Mucosa of stomach (tissue), 1 donor: ENCODE results near the gene RNU6-9.

Source experiments
- H3K27me3 ChIP-seq: one replicate; pipeline ENCODE4 v1.7.0; 2013; ENCODE audit warnings: mild to moderate bottlenecking, low read length; ENCODE audit not compliant: control insufficient read depth, insufficient read depth
- H3K36me3 ChIP-seq: one replicate; pipeline ENCODE4 v1.7.0; 2013; ENCODE audit warnings: low read length; ENCODE audit not compliant: control insufficient read depth, insufficient read depth
- H3K4me1 ChIP-seq: one replicate; pipeline ENCODE4 v1.7.0; 2013; ENCODE audit warnings: mild to moderate bottlenecking, low read length; ENCODE audit not compliant: control insufficient read depth, insufficient read depth
- H3K4me3 ChIP-seq: one replicate; pipeline ENCODE4 v1.7.0; 2013; ENCODE audit warnings: low read length
- H3K9ac ChIP-seq: one replicate; pipeline ENCODE4 v1.7.0; 2013; ENCODE audit warnings: mild to moderate bottlenecking, low read length, moderate library complexity
- H3K9me3 ChIP-seq: one replicate; pipeline ENCODE4 v1.7.0; 2013; ENCODE audit warnings: mild to moderate bottlenecking, low read length, moderate library complexity; ENCODE audit not compliant: control insufficient read depth
- donor health status: Pancreatic carcinoma.

The RNU6-9 gene

DNA sequence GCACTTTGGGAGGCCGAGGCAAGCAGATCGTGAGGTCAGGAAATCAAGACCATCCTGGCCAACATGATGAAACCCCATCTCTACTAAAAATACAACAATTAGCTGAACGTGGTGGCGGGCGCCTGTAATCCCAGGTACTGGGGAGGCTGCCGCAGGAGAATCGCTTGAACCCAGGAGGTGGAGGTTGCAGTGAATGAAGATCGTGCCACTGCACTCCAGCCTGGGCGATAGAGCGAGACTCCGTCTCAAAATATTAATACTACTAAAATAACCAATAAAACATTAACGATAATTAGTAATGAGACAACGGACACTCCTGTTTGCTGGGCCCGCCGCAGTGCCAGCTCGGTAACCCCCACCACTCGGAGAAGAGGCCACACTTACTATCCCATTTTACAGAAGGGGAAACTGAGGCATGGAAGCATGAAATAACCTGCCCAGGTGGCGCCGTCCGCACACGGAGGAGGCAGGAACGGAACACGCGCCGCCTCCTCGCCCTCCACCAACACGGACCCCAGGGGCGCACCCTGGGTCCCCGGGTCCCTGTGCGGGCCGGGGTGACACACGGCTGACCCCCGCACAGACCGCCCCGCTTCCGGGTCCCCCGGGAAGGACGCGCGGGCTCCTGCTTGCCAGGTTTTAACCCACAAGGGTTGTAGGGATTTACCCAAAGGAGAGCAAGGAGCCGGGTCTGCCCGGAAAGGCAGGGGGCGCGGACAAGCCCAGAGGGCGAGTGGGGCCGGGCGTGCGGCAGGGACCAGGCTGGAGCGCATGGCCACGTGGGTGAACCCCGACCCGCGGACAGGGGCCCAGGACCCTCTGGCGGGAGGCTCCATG lies 18.1 kb downstream of the RNU6-9 start:
- Histone ChIP-seq H3K27me3 (no peaks in the 10 kb centered on the region), H3K4me3 (no peak overlapping the region), H3K36me3 (no peaks in the 10 kb centered on the region), H3K9ac (no peak overlapping the region), H3K4me1 (peaks cover 25% of the 10 kb centered on the region), H3K9me3 (no peaks in the 10 kb centered on the region)

DNA sequence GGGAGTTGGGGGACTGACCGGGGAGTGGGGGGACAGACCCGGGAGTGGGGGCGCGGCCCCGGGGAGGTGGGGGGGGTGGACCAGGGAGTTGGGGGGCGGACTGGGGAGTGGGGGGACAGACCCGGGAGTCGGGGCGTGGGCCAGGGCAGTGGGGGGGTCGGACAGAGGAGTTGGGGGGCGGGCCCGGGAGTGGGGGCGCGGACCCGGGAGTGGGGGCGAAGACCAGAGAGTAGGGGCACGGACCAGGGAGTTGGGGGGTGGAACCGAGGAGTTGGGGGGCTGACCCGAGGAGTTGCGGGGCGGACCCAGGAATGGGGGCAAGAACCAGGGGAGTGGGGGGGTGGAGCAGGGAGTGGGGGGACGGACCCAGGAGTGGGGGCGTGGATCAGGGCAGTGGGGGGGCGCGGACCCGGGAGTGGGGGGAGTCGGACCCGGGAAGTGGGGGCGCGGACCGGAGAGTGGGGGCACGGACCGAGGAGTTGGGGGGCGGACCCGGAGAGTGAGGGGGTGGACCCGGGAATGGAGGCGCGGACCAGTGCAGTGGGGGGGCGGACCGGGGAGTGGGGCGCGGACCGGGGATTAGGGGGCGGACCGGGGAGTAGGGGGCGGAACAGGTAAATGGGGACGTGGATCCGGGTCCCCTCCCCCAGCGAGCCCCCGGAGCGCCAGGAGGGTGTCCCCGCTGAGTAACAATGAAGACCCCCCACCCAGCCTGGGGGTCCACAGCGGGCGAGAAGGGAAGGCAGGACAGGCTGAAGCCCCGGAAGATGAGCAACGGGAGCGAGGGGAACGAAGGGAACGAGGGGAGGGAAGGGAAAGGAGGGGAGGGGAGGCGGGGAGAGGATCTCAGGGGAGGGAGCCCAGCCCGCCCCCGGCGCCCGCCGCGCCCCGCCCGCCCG lies 19.1 kb downstream of the RNU6-9 start:
- no peaks in the 10 kb centered on the region for H3K36me3 ChIP-seq
- peaks cover 9% of the 10 kb centered on the region for H3K27me3 ChIP-seq
- no peaks in the 10 kb centered on the region for H3K9me3 ChIP-seq
- peaks cover 25% of the 10 kb centered on the region for H3K4me1 ChIP-seq
- H3K4me3 ChIP-seq, result no peak overlapping the region
- peak overlapping the region; percentile 77 for H3K9ac ChIP-seq

DNA sequence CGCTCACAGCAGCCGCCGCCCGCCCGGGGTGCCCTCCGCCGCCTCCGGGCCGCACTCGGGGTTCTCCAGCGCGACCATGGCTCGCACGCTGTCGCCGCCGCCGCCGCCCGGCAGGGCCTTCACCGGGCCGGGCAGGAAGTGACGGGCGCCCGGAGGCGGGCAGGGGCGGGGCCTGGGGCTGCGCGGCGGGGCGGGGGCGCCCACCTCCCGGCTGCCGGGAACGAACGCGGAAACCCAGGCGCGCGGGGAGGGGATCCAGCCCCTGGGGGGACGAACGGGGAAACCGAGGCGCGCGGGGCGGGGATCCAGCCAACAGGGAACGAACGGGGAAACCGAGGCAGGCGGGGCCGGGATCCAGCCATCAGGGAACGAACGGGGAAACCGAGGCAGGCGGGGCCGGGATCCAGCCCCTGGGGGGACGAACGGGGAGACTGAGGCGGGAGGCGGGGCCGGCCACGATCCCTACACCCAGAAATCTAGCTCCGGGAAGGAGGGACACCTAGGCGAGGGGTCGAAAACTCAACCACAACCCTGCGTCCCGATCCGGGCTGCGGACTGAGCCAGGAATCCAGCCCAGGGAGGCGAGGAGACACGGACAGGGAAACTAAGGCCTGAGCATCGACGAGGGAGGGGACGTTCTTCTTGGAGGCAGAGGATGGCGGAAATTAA lies 19.9 kb downstream of the RNU6-9 start, which contains the start of gene R3HDM4:
Gene R3HDM4, minus strand, starts transcription at position 140 of the 669 bp plus-strand sequence. Its CDS starts 62 bp downstream, at position 78.
- Histone ChIP-seq H3K9ac (peak within 1 kb of the TSS; percentile 98), H3K36me3 (no peaks in the 10 kb centered on the region), H3K4me3 (peak within 1 kb of the TSS; percentile 92), H3K9me3 (no peaks in the 10 kb centered on the region), H3K27me3 (peaks cover 17% of the 10 kb centered on the region), H3K4me1 (peaks cover 27% of the 10 kb centered on the region)

DNA sequence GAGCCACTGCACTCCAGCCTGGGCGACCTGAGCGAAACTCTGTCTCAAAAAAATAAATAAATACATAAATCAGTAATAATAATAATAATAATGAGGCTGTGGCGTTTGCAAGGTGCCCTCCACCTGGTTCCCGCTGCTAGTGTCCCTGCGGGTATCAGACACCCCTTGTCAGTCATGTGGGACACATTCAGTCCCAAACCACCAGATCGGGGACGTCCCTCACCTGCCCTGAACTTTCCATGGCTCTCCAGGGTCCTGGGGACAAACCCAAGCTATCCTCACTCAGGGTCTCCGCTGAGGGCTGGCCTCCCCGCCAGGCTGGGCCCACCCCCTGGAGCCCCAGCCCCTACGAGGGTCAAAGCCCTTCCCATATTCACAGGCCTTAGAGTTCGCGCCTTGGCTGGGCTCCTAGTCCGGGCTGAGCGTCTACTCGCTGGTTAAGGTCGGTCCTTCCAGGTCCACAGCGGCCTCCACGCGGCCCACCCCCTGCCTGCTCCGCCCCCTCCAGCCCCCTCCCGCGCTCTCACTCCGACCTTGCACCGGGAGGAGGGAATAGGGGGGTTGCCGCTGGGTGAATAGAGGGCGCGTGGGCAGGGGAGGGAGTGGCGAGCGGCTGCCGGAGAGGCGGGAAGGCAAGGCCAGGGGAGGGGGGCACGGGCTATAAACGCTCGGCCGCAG lies 23.5 kb downstream of the RNU6-9 start:
- Histone ChIP-seq H3K4me1 (peaks cover 23% of the 10 kb centered on the region), H3K9ac (no peak overlapping the region), H3K4me3 (no peak overlapping the region)

DNA sequence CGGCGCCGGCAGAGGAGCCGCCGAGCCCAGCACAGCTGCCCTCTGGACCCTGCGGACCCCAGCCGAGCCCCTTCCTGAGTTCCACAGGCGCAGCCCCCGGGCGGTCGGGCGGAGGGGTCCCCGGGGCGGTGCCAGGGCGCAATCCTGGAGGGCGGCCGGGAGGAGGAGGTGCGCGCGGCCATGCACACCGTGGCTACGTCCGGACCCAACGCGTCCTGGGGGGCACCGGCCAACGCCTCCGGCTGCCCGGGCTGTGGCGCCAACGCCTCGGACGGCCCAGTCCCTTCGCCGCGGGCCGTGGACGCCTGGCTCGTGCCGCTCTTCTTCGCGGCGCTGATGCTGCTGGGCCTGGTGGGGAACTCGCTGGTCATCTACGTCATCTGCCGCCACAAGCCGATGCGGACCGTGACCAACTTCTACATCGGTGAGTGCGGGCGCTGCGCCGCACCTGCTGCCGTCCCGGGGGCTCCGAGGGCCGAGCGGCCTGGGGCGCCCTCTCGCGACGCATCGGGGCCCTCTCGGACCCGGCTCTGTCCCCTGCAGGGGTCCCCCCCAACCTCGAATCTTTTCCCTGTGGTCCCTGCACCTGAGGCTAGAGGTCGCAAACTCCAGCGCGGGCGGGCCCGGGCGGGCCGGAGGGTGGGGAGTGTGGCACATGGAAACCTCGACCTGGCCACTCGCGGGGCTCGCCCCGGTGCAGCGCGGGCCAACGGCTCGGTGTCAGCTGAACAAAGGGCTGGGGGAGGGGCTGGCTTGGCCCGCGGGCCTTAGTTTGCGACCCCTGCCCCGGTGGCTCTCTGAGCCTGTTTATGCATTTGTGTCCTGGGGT lies 24.3 kb downstream of the RNU6-9 start, which contains the start of gene KISS1R:
Gene KISS1R, plus strand, starts transcription at position 11 of the 829 bp plus-strand sequence. Its CDS starts 170 bp downstream, at position 181.
- peaks cover 47% of the 10 kb centered on the region for H3K27me3 ChIP-seq
- H3K36me3 ChIP-seq, result no peaks in the 10 kb centered on the region
- no peaks in the 10 kb centered on the region for H3K9me3 ChIP-seq
- no peak within 1 kb of the TSS for H3K9ac ChIP-seq
- H3K4me3 ChIP-seq, result no peak within 1 kb of the TSS
- peaks cover 23% of the 10 kb centered on the region for H3K4me1 ChIP-seq

More for the DNA sequence above, 23.5 kb downstream of the RNU6-9 start:
- no peaks in the 10 kb centered on the region for H3K36me3 ChIP-seq
- no peaks in the 10 kb centered on the region for H3K9me3 ChIP-seq
- peaks cover 47% of the 10 kb centered on the region for H3K27me3 ChIP-seq

DNA sequence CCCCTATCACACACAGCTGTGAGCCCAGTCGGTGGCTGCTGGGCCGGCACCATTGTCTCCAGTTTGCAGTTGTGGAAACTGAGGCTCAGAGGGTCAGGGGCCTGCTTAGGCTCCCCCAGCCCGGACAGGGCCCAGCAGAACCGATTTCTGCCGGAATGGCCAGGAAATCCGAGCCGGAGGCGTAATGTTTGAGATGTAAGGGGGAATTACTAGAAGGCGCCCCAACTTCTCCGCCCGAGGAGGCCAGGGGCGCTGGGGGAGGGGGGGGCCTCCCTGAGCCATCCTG lies 24.8 kb downstream of the RNU6-9 start:
- Histone ChIP-seq H3K36me3 (no peaks in the 10 kb centered on the region), H3K9ac (no peak overlapping the region), H3K27me3 (peaks cover 47% of the 10 kb centered on the region), H3K4me3 (no peak overlapping the region), H3K4me1 (peaks cover 23% of the 10 kb centered on the region), H3K9me3 (no peaks in the 10 kb centered on the region)

DNA sequence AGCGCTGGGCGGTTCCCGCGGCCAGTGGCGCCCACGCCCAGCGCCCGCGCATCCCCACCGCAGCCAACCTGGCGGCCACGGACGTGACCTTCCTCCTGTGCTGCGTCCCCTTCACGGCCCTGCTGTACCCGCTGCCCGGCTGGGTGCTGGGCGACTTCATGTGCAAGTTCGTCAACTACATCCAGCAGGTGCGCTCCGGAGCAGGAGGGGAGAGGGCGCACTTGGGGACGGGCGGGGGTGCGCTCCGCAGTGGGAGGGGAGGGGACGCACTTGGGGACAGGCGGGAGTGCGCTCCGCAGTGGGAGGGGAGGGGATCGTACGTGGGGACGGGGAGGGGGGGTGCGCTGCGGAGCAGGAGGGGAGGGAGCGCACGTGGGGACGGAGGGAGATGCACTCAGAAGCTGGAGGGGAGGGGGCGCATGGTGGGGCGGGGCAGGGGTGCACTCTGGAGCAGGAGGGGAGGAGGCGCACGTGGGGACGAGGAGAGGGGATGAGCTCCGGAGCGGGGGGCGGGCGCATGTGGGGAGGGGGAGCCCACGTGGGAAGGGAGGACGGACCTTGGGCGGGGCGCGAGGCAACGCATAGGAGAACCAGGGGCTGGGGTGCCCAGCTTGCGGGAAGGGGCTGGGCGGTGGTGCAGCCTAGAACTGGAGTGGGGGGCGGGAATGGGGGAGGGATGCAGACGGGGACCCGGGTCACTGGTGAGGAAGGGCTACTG lies 25.4 kb downstream of the RNU6-9 start:
- Histone ChIP-seq H3K9me3 (no peaks in the 10 kb centered on the region), H3K4me3 (no peak overlapping the region), H3K27me3 (peaks cover 47% of the 10 kb centered on the region), H3K36me3 (no peaks in the 10 kb centered on the region), H3K9ac (no peak overlapping the region), H3K4me1 (peaks cover 20% of the 10 kb centered on the region)

DNA sequence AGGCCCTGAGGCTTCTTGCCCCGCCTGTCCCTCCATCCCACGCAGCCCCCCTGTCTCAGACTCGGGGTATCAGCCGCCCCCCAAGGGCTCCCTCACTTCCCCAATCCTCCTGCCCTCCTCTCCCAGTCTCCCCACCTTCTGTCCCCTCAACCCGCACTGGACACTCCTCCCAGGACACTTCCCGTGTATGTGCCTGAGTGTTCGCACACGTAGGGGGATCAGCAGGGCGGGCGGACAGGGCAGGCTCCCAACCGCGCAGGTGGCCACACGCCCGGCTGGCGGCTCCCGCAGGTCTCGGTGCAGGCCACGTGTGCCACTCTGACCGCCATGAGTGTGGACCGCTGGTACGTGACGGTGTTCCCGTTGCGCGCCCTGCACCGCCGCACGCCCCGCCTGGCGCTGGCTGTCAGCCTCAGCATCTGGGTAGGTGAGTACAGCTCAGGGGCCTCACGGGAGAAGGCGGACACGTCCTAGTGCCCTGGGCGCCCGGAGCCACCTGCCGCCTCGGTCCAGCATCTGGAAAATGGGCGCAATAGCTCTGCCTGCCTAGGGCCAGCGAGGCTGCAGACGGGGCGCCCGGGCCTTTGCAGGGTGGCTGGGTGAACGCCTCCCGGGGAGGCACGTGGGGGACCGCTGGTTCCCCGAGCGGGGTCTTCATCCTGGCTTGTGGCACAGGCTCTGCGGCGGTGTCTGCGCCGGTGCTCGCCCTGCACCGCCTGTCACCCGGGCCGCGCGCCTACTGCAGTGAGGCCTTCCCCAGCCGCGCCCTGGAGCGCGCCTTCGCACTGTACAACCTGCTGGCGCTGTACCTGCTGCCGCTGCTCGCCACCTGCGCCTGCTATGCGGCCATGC lies 26.1 kb downstream of the RNU6-9 start:
- Histone ChIP-seq H3K4me1 (peaks cover 18% of the 10 kb centered on the region), H3K9ac (no peak overlapping the region), H3K27me3 (peaks cover 51% of the 10 kb centered on the region), H3K9me3 (no peaks in the 10 kb centered on the region), H3K4me3 (no peak overlapping the region), H3K36me3 (no peaks in the 10 kb centered on the region)

DNA sequence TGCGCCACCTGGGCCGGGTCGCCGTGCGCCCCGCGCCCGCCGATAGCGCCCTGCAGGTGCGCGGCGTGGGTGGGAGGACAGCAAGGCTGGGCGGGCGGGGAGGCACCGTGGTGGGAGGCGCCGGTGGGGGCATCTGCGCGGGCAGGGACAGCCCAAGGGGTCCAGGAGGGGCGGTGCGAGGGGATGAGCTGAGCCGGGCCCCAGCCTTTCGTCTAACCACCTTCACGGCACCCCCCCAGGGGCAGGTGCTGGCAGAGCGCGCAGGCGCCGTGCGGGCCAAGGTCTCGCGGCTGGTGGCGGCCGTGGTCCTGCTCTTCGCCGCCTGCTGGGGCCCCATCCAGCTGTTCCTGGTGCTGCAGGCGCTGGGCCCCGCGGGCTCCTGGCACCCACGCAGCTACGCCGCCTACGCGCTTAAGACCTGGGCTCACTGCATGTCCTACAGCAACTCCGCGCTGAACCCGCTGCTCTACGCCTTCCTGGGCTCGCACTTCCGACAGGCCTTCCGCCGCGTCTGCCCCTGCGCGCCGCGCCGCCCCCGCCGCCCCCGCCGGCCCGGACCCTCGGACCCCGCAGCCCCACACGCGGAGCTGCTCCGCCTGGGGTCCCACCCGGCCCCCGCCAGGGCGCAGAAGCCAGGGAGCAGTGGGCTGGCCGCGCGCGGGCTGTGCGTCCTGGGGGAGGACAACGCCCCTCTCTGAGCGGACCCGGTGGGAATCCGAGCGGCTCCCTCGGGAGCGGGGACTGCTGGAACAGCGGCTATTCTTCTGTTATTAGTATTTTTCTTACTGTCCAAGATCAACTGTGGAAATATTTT lies 27.0 kb downstream of the RNU6-9 start:
- no peak overlapping the region for H3K4me3 ChIP-seq
- H3K9me3 ChIP-seq, result no peaks in the 10 kb centered on the region
- no peaks in the 10 kb centered on the region for H3K36me3 ChIP-seq
- no peak overlapping the region for H3K9ac ChIP-seq
- peaks cover 21% of the 10 kb centered on the region for H3K4me1 ChIP-seq
- H3K27me3 ChIP-seq, result peaks cover 51% of the 10 kb centered on the region
